Urinary bladder (tissue), 4 donors: ENCODE results near the gene GNG8. TPM values are rescaled to one million over a fixed set of nuclear protein-coding genes. Genes with fewer than 3 reads are reported as not detected.
"Not testable (repeated sequence)": the region's sequence is repeated elsewhere in the genome, so short reads cannot be mapped to it uniquely, and the experiment has no call there.

Source experiments
- DNase-seq: peaks from one replicate; pipeline ENCODE4 v3.0.0-alpha.2; 2015; ENCODE audit errors: extremely low spot score
- H3K27ac ChIP-seq: one replicate; pipeline ENCODE4 v1.5.1; 2013; ENCODE audit warnings: low read depth, mild to moderate bottlenecking, moderate library complexity
- H3K36me3 ChIP-seq: one replicate; pipeline ENCODE4 v1.6.1; 2013; ENCODE audit warnings: mild to moderate bottlenecking, moderate library complexity; ENCODE audit not compliant: insufficient read depth
- H3K4me1 ChIP-seq: one replicate; pipeline ENCODE4 v1.6.1; 2013; ENCODE audit warnings: mild to moderate bottlenecking, moderate library complexity; ENCODE audit not compliant: insufficient read depth
- H3K4me3 ChIP-seq: one replicate; pipeline ENCODE4 v1.5.1; 2013; ENCODE audit warnings: low read depth, low read length
- WGBS: extraction: QIAGEN DNeasy Blood & Tissue Kit; methylation state at CpG from one replicate; pipeline ENCODE4 v1.1.7; 2013; 5-methylcytosine and 5-hydroxymethylcytosine counted together
- polyA plus RNA-seq: library from polyadenylated mRNA; stranded (reverse); fragments of 200-250 nt; gene quantifications from one replicate; pipeline ENCODE4 v1.2.3, GENCODE V29; 2013
- total RNA-seq: library from RNA; depleted of rRNA; stranded (reverse); fragments of >200 nt; gene quantifications from one replicate; pipeline ENCODE4 v1.2.3, GENCODE V29; 2014
- donor health status: healthy with polysubstance abuse.
- donor health status: healthy.

The GNG8 gene
- total and polyA plus RNA-seq, 2 donors: not detected

GRCh38 chr19:46634045-46634655, 1.9 kb downstream of the GNG8 start:
- DNase-seq: no peak
- WGBS: 16% methylated on average over 38 of the region's 38 CpGs
- no peaks in the 10 kb centered on the region for H3K36me3 ChIP-seq
- H3K27ac ChIP-seq: no peak overlapping the region
- H3K4me1 ChIP-seq: peaks cover 2% of the 10 kb centered on the region
- H3K4me3 ChIP-seq: no peak overlapping the region

- Histone ChIP-seq H3K4me3 (no peak overlapping the region), H3K36me3 (no peaks in the 10 kb centered on the region), H3K27ac (no peak overlapping the region), H3K4me1 (peaks cover 2% of the 10 kb centered on the region)
- DNase-seq: no peak
- whole genome bisulfite sequencing: 94% methylated on average over 3 of the region's 3 CpGs
Measured at GRCh38 chr19:46633130-46633529, 2.9 kb downstream of the GNG8 start.

GRCh38 chr19:46631481-46631880, 4.5 kb downstream of the GNG8 start:
- H3K27ac ChIP-seq: no peak overlapping the region
- WGBS: 42% methylated on average over 6 of the region's 6 CpGs
- no peak overlapping the region for H3K4me3 ChIP-seq
- no peaks in the 10 kb centered on the region for H3K36me3 ChIP-seq
- peaks cover 2% of the 10 kb centered on the region for H3K4me1 ChIP-seq
- no peak for DNase-seq

- 84% methylated on average over 14 of the region's 14 CpGs for WGBS
- Histone ChIP-seq H3K4me1 (peaks cover 2% of the 10 kb centered on the region), H3K27ac (no peak overlapping the region), H3K36me3 (no peaks in the 10 kb centered on the region), H3K4me3 (no peak overlapping the region)
- no peak for DNase-seq
Measured at GRCh38 chr19:46630586-46631205, 5.3 kb downstream of the GNG8 start.

- peaks cover 2% of the 10 kb centered on the region for H3K4me1 ChIP-seq
- no peaks in the 10 kb centered on the region for H3K36me3 ChIP-seq
- 71% methylated on average over 15 of the region's 15 CpGs for WGBS
- no peak overlapping the region for H3K27ac ChIP-seq
- no peak for DNase-seq
- H3K4me3 ChIP-seq: no peak overlapping the region
Measured at GRCh38 chr19:46629546-46630025, 6.4 kb downstream of the GNG8 start.

GRCh38 chr19:46628970-46629369, 7.0 kb downstream of the GNG8 start:
- H3K4me1 ChIP-seq, DNase-seq, H3K4me3 ChIP-seq, H3K36me3 ChIP-seq, H3K27ac ChIP-seq: not testable (repeated sequence)
- 89% methylated on average over 7 of the region's 7 CpGs for WGBS

- DNase-seq: no peak
- WGBS: 69% methylated on average over 14 of the region's 14 CpGs
- Histone ChIP-seq H3K36me3 (no peaks in the 10 kb centered on the region), H3K4me3 (no peak overlapping the region), H3K27ac (no peak overlapping the region), H3K4me1 (peaks cover 2% of the 10 kb centered on the region)
Measured at GRCh38 chr19:46626446-46626845, 9.6 kb downstream of the GNG8 start.

- WGBS: 83% methylated on average over 12 of the region's 12 CpGs
- Histone ChIP-seq H3K4me1 (peaks cover 2% of the 10 kb centered on the region), H3K4me3 (no peak overlapping the region), H3K27ac (no peak overlapping the region), H3K36me3 (no peaks in the 10 kb centered on the region)
- no peak for DNase-seq
Measured at GRCh38 chr19:46625731-46626130, 10.3 kb downstream of the GNG8 start.

GRCh38 chr19:46624958-46625661, 10.9 kb downstream of the GNG8 start, which contains the start of gene PTGIR:
Gene PTGIR, minus strand, starts transcription at chr19:46625089. Its CDS starts 864 bp downstream, at chr19:46624225.
- Histone ChIP-seq H3K4me3 (no peak within 1 kb of the TSS), H3K36me3 (no peaks in the 10 kb centered on the region), H3K27ac (peak within 1 kb of the TSS; percentile 46), H3K4me1 (no peaks in the 10 kb centered on the region)
- WGBS: 27% methylated on average over 13 of the region's 13 CpGs
- no peak for DNase-seq

- DNase-seq: no peak
- Histone ChIP-seq H3K4me3 (no peak overlapping the region), H3K27ac (no peak overlapping the region), H3K4me1 (no peaks in the 10 kb centered on the region), H3K36me3 (no peaks in the 10 kb centered on the region)
- WGBS: 92% methylated on average over 35 of the region's 35 CpGs
Measured at GRCh38 chr19:46623915-46624502, 12.0 kb downstream of the GNG8 start.

GRCh38 chr19:46622118-46622446, 13.9 kb downstream of the GNG8 start:
- no peaks in the 10 kb centered on the region for H3K36me3 ChIP-seq
- whole genome bisulfite sequencing: 70% methylated on average over 7 of the region's 7 CpGs
- H3K4me3 ChIP-seq: no peak overlapping the region
- no peaks in the 10 kb centered on the region for H3K4me1 ChIP-seq
- H3K27ac ChIP-seq: no peak overlapping the region
- DNase-seq: no peak

GRCh38 chr19:46621191-46622117, 14.5 kb downstream of the GNG8 start:
- Histone ChIP-seq H3K27ac (no peak overlapping the region), H3K4me3 (no peak overlapping the region), H3K4me1 (no peaks in the 10 kb centered on the region), H3K36me3 (no peaks in the 10 kb centered on the region)
- DNase-seq: no peak
- 54% methylated on average over 32 of the region's 32 CpGs for WGBS

GRCh38 chr19:46620716-46621115, 15.3 kb downstream of the GNG8 start:
- H3K36me3 ChIP-seq: no peaks in the 10 kb centered on the region
- 32% methylated on average over 6 of the region's 6 CpGs for WGBS
- H3K27ac ChIP-seq: no peak overlapping the region
- H3K4me1 ChIP-seq: no peaks in the 10 kb centered on the region
- no peak for DNase-seq
- no peak overlapping the region for H3K4me3 ChIP-seq
